Epithelial cell of esophagus (primary cell): ENCODE measurements around the gene CLSTN3.

Experiments
- DNase-seq: peaks from one replicate; pipeline ENCODE4 v3.0.0; 2010; ENCODE audit warnings: low read depth
- H3K4me3 ChIP-seq: 2 replicates; pipeline ENCODE4 v1.5.1; 2011; ENCODE audit warnings: mild to moderate bottlenecking, low read length, control low read depth
- CTCF ChIP-seq: IDR thresholded peaks from 2 replicates; pipeline ENCODE4 v1.5.1; 2011; ENCODE audit warnings: low read depth, mild to moderate bottlenecking, low read length, control low read depth, inconsistent platforms; ENCODE audit not compliant: insufficient read depth; ENCODE audit errors: missing control alignments

CLSTN3 gene

GRCh38 chr12:7110661-7111060 lies 19.5 kb upstream of the CLSTN3 start:
- no peak overlapping the region for H3K4me3 ChIP-seq
- TF ChIP-seq CTCF, result no peak
- DNase-seq, result no peak

GRCh38 chr12:7112041-7112440 lies 18.1 kb upstream of the CLSTN3 start:
- no peak for TF ChIP-seq CTCF
- no peak overlapping the region for H3K4me3 ChIP-seq
- DNase-seq, result no peak

GRCh38 chr12:7113389-7113871 lies 16.7 kb upstream of the CLSTN3 start:
- TF ChIP-seq CTCF, result peak; percentile 87
- DNase-seq, result peak; percentile 45
- no peak overlapping the region for H3K4me3 ChIP-seq

- no peak for DNase-seq
- H3K4me3 ChIP-seq, result no peak overlapping the region
- TF ChIP-seq CTCF, result no peak
These were observed 16.2 kb upstream of the CLSTN3 start for GRCh38 chr12:7114008-7114407.

- no peak for DNase-seq
- H3K4me3 ChIP-seq, result no peak overlapping the region
- TF ChIP-seq CTCF, result no peak
These were observed 15.3 kb upstream of the CLSTN3 start for GRCh38 chr12:7114851-7115250.

GRCh38 chr12:7116196-7116595 lies 14.0 kb upstream of the CLSTN3 start:
- no peak overlapping the region for H3K4me3 ChIP-seq
- no peak for TF ChIP-seq CTCF
- DNase-seq, result no peak

GRCh38 chr12:7116916-7117315 lies 13.3 kb upstream of the CLSTN3 start:
- TF ChIP-seq CTCF, result no peak
- DNase-seq, result no peak
- no peak overlapping the region for H3K4me3 ChIP-seq
